Activated CD8-positive, alpha-beta memory T cell treated with anti-CD3 and anti-CD28 coated beads, Interleukin-2, amount 50 U/mL, for 4 hours (primary cell): ENCODE data around the gene PARP14.

Source experiments
- DNase-seq: peaks from one replicate; pipeline ENCODE4 v3.0.0-alpha.2; 2020

The PARP14 gene

GRCh38 chr3:122773944-122774509 is 93.4 kb downstream of the PARP14 start:
- no peak for DNase-seq

GRCh38 chr3:122774564-122774963 is 93.9 kb downstream of the PARP14 start:
- DNase-seq = no peak

GRCh38 chr3:122776675-122777468 is 96.2 kb downstream of the PARP14 start:
- no peak for DNase-seq

GRCh38 chr3:122777563-122777962 is 96.9 kb downstream of the PARP14 start:
- no peak for DNase-seq
